SIG-M5 (cell line): ENCODE measurements around the gene SEZ6L.

ENCODE experiments used
- DNase-seq: peaks from one replicate; lab custom pipeline; 2025; lab: John Stamatoyannopoulos, UW

The SEZ6L gene

DNA sequence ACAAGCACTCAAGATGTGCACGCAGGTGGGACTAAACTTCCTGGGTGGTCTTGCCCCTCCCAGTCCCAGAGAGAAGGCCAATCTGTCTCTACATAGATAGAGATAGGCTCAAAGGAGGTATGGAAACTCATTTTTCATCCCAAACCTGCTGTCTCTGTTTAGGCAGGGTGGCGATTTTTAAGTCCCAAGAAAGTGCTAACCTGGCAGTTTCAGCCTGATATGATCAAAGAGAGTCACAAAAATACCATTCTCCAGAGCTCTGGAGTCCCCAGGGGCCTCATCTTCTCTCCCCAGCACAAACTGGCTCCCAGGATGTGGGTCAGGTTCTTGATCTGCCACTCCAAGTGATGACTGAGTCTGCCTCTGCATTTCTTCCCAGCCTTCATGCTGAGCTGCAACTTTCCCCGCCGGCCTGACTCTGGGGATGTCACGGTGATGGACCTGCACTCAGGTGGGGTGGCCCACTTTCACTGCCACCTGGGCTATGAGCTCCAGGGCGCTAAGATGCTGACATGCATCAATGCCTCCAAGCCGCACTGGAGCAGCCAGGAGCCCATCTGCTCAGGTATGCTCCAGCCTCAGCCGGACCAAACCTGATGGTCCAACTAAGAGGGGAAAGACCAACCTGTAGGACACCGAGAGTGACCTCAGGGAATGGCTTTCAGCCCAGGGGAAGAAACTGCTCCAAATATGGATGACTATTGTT lies 129.5 kb downstream of the SEZ6L start:
- no peak for DNase-seq

DNA sequence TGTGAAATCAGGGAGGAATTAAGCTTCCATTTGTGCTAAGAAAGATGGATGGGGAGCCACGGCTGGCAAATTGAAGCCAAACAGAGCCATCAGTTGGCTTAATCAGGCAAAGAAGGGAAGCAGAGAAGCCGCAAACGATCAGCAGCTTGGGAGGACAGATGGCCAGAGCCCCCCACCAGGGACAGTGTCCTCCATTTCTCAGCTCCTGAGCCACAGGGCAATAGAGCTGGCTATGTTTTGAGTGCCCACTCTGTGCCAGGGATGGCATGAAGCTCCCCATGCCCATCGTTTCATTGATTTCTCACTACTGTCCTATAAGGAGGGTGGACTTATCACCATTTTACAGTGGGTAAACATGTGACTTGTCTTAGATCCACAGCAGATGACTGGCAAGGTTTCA lies 133.5 kb downstream of the SEZ6L start:
- DNase-seq = no peak

DNA sequence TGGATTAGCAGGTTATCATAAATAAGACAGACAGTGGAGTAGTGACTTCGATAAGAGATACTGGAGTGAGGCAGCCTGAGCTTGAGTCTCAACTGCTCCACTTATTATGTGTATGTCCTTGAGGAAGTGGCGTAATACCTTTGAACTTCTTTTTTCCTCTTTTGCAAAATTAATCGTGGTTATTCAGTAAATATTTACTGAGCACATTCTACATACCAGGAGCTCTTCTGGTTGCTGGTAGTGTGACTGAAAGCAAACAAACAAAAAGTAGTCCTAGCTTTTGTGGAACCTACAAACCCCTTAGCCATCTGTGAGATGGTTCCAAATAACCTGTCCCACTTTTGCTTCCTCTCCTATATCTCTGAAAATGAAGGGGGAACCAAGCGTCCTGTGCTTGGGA lies 134.2 kb downstream of the SEZ6L start:
- no peak for DNase-seq

DNA sequence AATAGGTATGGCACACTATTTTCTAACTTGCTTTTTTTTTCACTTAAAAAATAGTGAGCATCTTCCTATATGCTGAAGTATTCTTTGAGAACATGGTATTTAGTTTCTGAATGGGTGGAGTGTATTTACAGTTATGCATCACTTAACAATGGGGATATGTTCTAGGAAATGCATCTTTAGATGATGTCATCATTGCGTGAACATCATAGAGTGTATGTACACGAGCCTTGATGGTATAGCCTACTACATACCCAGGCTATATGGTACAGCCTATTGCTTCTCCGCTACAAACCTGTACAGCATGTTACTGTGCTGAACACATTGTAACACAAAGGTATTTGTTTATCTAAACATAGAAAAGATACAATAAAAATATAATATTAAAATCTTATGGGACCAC lies 135.5 kb downstream of the SEZ6L start:
- DNase-seq = no peak

DNA sequence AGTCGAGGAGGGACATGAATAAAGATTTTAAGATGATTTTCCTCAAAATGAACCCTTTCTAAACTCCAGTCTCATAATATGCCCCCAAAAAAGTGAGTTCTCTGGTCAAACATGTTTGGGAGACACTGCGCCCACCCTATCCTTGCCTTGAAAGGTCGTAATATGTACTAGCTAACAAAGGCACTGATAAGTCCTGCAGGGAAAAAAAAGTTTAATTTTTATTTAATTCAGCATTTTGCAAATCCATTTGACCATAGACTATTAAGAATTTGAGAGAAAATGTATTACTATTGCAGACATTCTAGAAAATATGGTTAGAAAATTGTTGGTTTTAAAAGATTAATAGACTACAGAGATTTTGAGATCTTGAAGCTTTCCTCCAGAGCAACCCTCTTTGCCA lies 139.2 kb downstream of the SEZ6L start:
- no peak for DNase-seq

DNA sequence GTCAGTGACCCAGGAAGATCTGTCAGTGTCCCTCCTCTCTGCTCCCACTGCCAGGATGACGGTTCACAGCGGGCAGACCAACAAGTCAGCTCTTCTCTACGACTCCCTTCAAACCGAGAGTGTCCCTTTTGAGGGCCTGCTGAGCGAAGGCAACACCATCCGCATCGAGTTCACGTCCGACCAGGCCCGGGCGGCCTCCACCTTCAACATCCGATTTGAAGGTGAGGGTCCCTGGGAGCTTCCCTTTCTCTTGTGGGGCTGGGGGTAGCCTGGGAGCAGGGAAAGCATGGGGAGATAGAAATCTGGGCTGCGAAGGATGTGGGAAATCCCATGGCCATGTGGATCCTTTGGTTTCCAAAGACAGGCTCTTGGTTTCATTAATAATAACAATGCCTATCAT lies 141.4 kb downstream of the SEZ6L start:
- DNase-seq = no peak

DNA sequence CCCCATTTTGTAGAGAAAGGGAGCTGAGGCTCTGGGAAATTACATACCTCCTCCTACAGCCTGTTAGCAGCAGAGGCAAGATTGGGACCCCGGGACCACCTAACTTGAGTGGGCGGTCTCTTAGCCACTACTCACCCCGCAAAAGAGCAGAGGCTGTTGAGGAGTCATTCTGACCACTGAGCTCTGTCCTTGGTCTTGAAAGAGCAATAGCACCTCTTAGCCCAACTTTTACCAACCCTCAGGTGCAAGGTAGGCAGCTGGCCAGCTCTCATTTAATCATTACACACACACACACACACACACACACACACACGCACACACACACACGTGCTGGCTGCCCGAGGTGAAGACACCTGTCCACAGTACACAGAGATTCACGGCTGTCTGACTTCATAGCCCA lies 144.0 kb downstream of the SEZ6L start:
- no peak for DNase-seq

DNA sequence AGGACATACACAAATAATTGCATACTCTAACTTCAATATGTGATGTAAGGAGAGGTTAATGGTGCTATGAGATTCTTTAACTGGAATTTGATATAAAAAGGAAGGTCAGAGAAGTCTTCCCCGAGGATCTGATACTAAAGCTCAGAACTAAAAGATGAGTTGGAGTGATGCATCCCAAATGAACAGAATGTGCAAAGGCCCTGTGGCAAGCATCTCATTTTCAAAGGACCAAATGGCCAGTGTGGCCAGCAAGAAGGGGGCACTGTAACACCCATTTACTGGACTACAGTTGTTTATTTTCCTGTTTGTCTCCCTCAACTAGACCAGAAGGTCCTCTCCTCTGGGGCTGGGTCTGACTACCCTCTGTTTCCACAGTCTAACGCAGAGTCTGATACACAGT lies 144.9 kb downstream of the SEZ6L start:
- DNase-seq = no peak

DNA sequence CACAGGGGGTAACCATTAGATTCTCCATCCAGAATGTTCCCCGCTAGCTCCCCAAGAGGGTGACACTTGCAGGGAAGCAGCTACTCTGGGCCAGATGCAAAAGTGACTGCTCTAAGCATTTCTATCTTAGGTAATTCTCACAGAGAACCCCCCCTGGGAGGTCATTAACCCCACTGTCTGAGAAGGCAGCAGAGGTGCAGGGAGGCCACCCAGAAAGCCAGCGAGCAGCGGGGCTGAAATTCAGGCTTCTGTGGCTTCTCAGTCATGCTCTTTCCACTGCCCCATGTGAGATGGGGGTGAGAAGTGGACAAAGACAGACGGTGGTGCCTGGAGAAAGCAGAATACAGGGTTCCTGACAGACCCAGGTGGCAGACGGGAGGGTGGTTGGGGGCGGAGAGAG lies 145.4 kb downstream of the SEZ6L start:
- DNase-seq = no peak

DNA sequence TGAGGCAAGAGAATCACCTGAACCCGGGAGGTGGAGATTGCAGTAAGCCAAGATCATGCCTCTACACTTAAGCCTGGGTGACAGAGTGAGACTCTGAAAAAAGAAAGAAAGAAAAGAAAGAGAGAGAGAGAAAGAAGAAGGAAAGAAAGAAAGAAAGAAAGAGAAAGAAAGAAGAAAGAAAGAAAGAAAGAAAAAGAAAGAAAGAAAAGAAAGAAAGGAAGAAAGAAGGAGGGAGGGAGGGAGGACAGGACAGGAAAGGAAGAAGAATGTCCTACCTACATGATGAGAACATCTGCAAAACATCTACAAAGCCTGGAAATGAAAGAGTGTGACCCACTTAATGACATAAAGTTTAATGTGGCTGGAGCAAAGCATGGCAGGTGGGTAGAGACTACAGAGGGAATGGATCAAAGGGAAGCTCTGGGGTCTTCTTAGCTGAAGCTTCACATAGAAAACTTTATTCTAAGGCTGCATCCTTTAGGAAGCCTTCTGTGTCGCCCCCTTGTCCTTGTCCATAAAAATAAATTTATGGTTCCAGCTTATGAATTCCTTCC lies 147.5 kb downstream of the SEZ6L start:
- DNase-seq = no peak

DNA sequence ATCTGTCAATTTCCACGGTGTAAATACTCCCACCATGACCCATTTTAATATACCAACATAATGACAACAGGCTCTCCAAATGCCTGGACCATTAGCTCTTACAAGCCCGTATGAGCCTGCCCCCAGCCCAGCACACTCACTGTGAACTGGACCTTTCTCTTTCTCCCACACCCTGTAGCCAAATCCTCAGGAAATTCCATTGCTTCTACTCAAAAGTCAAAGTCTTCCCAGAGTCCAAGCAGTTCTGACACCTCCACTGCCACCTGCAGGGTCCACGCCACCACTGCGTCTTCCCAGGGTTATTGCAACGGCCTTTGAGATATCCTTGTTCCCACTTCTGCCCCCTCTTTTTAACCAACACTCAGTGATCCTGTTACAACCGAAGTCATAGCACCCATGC lies 149.7 kb downstream of the SEZ6L start:
- DNase-seq = no peak

DNA sequence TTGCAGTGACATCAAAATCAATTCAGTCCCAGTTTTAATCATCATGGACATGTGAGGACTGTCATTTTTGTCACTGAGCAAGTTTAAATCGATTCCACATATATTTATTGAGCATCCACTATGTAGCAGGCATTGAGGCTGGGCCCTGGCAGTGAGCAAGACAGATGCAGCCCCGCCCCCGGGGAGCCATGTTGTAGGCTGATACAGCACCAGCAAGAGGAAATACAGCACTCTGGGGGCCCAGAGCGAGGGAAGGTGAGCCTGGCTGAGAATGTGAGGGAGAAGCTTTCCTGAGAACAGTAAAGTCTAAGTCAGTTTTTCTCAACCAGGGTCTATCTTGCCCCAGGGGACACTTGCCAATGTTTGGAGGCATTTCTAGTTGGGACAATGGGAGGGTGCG lies 151.2 kb downstream of the SEZ6L start:
- no peak for DNase-seq

DNA sequence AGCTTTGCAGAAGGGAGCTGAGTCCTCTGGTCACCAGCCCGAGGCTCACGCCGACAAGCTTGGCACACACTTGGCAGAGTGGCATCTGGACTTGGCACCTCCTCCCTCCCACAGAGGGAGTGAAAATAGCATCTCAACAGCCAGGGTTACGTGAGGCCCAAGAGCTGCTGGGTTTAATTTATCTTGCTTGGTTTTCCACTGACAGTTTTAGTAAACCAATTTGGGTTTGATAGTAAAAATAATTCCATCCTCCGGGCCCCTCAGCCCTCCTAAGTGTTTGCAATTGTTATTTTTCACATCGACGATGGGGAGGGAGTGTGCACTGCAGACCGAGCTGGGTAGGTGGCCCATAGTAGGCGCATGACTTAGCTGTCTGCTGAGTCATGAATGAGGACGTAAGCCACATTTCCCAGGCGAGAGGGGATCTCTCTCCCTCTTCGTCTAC lies 152.2 kb downstream of the SEZ6L start:
- DNase-seq = no peak

DNA sequence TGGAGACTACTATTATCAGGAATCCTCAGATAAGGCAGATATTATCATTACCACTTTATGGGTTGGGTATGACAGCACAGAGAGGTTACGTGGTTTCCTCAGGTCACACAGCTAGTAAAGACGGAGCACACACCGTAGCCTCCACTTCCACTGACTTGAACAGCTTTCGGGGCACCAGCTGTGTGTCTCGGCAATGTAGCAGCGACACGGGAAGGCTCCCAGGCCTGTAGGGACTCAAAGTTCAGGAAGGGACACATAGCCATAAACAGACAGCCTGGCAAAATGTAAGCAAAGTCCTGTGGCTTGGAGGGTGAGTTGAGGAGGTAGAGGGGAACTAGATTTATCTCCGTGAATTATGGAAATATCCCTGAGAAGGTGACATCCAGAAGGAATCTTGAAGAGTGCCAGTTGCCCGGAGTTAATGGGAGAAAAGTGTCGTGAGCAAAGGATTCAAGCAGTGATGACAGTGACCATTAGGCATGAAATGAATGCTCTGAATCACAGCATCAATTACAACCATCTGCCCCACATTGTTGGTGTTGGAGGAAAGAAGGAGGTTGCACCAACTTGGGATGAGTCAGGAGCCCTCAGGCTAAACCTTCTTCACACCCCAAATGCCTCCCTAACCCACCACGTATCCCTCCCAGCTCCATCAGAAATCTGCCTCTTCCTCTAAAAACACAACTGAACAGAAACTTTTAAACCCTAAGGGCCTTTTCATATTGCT lies 153.1 kb downstream of the SEZ6L start:
- no peak for DNase-seq

DNA sequence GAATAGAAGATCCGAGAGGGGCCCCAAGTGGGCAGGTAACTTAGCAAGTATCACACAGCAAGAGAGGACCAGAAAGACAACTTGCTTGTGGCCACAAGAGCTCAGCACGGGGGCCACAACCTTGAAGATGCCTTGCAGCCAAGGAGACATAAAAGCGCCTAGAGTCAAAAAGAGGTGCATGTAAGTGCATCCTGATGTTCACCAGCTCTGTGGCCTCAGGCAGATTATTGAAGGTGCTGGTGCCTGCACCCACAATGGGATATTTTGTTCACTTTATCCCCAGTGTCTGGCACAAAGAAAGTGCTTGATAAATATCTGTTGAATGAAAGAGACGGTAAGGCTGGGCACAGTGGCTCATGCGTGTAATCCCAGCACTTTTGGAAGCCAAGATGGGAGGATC lies 153.8 kb downstream of the SEZ6L start:
- no peak for DNase-seq

DNA sequence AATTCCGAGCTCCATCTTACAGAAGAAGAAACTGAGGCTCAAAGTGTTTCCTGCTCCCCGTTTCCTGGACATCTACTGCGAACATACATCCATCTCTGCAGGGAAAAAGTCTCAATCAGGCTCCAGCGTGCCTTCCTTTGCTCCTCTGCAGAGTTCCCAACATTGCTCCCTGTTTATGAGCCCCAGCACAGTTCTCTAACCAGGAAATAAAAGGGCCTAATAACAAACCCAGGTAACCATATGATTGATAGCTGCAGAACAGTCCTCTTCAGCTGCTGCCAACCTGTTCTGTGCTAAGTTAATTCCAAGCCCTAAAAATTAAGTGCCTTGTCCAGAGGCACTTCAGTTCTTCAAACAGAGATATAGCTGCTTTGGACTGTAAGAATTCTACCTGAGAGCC lies 154.9 kb downstream of the SEZ6L start:
- DNase-seq = no peak

DNA sequence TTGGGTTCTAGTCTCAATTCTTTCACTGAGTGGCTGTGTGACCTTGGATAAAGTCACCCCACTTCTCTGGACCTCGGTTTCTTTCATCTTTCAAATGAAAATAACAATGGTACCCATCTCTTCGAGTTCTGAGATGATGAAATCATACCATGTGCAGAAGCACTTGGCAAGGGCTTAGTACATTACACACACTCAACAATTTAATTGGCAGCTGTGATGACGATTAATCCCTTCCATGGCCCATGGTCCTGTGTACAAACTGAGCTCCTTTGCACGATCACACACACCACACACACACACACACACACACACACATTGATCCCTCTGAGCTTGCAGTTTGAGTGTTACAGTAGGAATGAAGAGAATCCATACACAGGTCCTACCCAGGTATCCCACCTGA lies 156.4 kb downstream of the SEZ6L start:
- no peak for DNase-seq

DNA sequence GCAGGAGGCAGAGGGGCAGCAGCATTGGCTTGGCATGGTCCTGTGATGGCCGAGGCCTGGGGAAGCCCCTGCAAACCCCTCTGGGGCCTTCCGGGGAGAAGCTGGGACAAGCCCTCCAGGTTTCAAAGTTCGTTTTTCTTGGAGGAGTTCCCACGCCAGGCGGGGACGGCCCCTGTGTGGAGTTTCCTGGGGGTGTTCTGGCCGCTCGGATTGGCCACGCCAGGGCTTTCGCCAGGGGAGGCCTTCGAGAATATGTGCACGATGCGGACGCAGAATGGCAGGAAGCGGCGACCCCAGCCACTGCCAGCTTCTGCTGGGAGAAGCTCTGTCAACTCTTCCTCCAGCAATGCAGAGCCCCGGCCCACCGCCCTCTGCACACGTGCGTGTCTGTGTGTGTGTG lies 157.5 kb downstream of the SEZ6L start:
- no peak for DNase-seq

DNA sequence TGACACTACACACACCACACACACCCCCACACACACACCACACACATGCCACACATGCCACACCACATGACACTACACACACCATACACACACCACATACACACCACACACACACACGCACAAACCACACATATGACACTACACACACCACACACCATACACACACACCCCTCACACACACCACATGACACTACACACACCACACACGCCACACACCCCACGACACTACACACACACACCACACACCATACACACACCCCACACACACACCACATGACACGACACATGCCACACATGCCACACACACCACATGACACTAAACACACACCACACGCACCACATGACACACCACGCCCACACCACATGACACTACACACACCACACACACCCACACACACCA lies 158.0 kb downstream of the SEZ6L start:
- DNase-seq = no peak

DNA sequence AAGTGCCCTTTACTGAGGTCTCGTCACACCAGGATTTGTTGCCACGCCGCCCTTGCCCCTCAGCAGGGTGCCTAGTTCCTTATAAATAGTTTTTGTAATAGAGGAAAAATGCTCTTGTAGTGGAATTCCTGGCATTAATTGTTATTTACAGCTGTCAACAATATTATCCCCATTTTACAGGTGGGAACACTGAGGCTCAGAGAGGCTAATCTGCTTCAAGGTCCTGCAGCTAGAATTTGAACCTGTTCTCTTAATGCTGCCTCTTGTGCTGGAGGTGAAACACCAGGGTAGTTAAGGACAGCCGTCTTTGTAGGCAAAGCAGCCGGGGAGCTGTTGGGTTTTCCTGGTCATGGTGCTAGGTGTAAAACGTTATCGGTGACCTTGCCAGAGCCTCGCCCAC lies 159.0 kb downstream of the SEZ6L start:
- DNase-seq = no peak

DNA sequence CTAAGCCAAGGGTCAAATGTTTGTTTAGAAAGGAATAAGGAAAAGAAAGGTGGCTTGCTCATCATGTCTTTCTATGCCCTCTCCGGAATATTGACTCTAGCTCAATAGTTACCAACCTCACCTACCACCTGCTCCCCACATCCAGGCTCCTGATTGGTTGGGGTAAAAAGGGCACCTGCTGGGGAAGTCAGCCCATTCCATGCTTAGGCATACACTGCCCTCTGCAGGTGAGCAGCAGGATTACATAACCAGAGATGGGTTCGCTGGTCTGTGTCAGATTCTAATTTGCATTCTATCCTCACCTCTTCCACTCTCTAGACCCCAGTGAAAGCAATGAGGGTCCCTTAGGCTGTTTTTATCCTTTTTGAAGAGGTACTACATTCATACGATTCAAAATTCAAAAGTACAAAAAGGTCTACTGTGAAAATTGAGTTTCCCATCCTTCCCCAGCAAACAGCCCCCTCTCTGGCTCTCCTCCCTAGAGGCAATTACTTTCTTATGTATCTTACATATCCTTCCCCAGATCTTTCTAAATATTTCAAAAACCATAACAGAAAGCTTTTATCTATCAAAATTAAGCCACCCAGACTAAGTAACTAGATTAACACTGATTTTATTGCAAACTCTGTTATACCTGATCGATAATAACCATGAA lies 161.8 kb downstream of the SEZ6L start:
- no peak for DNase-seq

DNA sequence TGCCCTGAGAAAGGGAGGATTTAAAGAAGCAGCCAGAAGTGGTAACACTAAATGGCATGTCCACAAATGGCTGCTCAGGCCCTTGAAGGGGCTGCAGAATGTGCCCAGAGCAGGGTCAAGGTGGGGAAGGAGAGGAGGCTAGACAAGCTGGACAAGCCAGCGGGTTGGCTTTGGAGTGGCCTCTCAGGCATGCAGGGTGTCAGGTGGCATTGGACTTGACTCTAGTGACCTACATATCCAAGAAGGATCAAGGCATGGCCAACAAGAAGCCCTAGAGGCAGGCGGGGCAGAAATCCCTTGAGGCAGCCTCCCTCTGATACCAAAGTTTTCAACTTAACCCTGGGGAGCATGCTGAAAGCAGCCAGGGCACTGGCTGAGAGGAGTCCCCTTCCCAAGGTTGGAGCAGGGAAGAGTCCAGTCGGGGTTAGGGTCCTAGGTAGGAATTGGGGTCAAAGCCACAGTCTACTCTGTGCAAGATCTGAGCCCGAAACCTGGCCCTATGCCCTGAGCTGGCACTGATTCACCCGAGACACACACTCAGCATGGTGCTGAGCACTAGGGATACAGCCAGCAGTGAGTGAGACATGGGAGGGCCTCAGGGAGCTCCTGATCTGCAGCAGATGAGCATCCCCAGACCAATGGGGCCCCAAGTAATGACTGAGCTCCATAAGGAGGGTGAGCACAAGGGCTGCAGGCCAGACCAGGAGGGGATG lies 164.0 kb downstream of the SEZ6L start:
- no peak for DNase-seq
